Left ventricle myocardium superior (tissue), 1 donor: ENCODE data around the gene GLS. TPM values are rescaled to one million over a fixed set of nuclear protein-coding genes. Genes with fewer than 3 reads are reported as not detected.
A peak's percentile ranks its signal among the peaks of the same experiment; 100 is the strongest.
"Not testable (repeated sequence)": the region's sequence is repeated elsewhere in the genome, so short reads cannot be mapped to it uniquely, and the experiment has no call there.

Experiments used
- ATAC-seq: fragments of 200-7000 bp; cut with Tn5 transposase; one replicate; pipeline ENCODE4 v1.9.1; 2020; ENCODE audit warnings: mild to moderate bottlenecking, moderate library complexity
- DNase-seq: peaks from one replicate; pipeline ENCODE4 v3.0.0-alpha.2; 2020
- intact Hi-C: fragments of 100-400 bp; cut with micrococcal nuclease; formaldehyde crosslinking; loops from one replicate; pipeline ENCODE4 v1.11.0; 2022
- total RNA-seq: library from RNA; stranded (reverse); fragmentation: NEBNext Ultra II Directional; extraction: Animal tissue kit (Norgen Biotek cat#: 25700); gene quantifications from one replicate; pipeline ENCODE4 v1.2.1, GENCODE V29; 2021
- donor health status: DM: no; HTN: yes; CAD: no; lungs with severe emphysema.

Gene GLS
- total RNA-seq, 1 donor from 2014 or later = 52.2 TPM

GRCh38 chr2:190879474-190880377, 895 bp upstream of the GLS start:
- peak; percentile 40 for ATAC-seq
- intact Hi-C loops = no loop called here
- DNase-seq = peak; percentile 36

DNA sequence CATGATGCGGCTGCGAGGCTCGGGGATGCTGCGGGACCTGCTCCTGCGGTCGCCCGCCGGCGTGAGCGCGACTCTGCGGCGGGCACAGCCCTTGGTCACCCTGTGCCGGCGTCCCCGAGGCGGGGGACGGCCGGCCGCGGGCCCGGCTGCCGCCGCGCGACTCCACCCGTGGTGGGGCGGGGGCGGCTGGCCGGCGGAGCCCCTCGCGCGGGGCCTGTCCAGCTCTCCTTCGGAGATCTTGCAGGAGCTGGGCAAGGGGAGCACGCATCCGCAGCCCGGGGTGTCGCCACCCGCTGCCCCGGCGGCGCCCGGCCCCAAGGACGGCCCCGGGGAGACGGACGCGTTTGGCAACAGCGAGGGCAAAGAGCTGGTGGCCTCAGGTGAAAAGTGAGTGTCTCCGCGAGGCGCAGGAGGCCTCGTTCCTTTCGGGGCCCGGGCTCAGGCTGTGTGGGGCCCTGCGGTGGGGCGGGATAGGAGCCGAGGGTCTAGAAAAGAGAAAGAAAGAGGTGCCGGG, 520 bp downstream of the GLS start:
- DNase-seq (no peak), ATAC-seq (peak; percentile 7)
- intact Hi-C loops = no loop called here

DNA sequence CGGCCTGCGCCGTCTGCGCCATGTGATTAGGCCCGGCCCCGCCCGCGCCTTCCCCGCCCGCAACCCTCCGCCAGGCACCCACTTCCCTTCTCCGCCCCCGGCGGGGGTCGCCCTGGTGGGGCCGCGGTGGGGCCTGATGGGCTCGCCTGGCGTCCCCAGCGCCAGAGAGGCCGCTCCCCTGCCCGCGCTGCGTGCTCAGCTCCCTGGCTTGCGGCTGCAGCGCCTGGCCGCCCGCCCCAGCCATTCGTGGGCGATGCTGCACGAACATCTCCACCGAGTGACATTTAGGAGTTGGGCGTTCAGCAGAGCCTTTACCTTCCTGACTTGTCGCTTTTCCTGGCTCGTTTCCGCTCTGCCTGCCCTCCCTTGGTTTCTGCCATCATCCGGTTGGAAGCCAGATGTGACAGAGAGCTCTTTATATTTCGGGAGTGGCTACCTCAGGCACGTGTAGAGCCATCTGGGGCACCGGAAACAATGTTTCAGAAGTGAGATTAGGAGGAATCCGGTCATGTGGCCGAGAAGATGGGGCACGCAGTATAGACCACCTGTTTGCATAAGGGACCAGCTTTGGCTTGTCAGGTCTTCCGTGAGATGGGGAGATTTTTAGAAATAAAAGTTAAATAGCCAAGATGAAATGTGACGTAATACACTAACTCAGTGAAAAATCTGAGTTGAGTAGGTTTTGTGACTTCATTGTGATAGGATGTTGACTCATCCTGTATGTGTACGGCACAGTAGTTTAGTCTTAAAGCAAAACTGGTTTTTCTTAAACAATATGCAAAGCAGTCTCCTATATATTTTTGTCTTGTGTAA, 1.2 kb downstream of the GLS start:
- DNase-seq = peak; percentile 77
- peak; percentile 35 for ATAC-seq
- intact Hi-C loops = no loop called here

GRCh38 chr2:190882411-190882766, 1.8 kb downstream of the GLS start:
- ATAC-seq (no peak), DNase-seq (no peak)
- intact Hi-C loops = no loop called here

- DNase-seq (no peak), ATAC-seq (no peak)
- intact Hi-C loops = no loop called here
Observed at GRCh38 chr2:190882856-190883582, 2.4 kb downstream of the GLS start.

DNA sequence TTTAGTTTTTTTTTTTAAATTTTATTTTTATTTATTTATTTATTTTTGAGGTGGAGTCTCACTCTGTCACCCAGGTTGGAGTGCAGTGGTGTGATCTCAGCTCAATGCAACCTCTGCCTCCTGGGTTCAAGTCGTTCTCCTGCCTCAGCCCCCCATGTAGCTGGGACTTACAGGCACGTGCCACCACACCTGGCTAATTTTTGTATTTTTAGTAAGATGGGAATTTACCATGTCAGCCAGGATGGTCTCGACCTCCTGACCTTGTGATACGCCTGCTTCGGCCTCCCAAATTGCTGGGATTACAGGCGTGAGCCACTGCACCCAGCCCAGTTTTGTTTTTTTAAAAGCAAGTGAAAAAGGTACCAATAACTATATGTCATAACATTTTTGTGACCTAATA, 5.2 kb downstream of the GLS start:
- intact Hi-C loops, DNase-seq, ATAC-seq: not testable (repeated sequence)

DNA sequence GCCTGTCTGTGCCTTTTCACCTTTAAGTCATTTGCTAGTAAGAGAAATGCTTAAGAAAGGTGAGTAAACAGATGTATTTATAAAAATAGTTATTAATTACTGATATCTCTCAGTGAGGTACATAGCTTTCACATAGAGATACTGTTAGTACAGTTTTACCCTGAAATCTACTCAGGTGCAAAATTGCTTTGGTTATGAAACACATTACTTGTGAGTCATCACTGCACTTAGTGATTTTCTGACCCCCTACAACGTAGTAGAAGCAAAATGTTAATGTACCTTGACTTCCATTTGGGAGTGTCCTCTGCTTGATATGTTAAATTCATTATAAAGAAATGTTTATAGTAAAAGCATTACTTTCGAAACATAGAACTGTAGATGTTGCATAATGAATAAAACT, 6.5 kb downstream of the GLS start:
- DNase-seq = no peak
- ATAC-seq = no peak
- intact Hi-C loops = no loop called here

DNA sequence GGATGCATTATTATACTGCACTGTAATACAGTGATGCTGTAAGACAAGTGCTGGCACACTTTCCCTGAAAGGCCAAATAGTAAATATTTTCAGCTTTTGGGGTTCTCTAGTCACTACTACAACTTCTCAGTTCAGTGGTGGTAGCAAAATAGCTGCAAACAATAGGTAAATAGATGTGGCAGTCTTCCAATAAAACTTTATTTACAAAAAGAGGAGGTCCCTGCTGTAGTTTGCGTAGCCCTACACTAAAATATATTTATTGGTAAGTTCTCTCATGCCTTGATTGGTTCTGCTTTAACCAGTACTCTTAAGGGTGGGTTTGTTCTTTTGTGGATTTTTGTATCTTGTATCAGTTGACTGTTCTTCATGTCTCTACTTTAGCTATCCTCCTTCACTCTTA, 7.8 kb downstream of the GLS start:
- no peak for ATAC-seq
- intact Hi-C loops = no loop called here
- no peak for DNase-seq

DNA sequence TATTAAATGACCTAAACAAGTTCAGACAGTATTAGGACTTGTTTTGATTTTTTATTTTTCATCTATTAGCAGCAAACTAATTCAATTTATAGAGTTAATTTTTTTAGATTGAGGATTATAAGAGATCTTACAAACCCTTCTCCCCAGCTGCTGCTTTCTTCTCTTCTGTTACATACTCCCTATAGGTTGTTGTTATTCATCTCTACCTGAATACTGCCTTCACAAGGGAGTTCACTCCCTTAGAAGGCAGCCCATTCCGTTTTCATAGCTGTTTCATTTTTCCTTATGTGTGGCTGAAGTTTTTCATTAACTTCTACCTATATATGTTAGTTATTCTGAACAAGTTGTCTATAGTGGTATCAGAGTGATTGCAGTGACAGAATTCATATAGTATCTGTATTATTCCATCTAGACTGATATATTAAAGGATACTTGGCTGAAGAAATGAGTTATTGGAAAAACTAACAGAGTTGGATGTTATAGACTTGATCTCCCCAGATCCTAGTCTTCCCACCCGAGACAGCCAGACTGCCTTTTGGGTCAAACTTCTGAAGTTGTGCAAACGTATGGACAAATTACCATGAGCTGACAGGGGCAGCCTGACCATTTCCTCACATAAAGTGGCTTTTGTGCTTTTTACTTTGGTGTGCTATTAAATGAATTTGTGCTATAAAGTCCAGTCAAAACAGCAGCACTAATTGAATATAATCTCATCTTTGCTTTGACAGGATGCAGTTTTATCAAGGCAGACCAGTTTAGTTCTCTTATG, 8.7 kb downstream of the GLS start:
- no peak for ATAC-seq
- intact Hi-C loops = no loop called here

GRCh38 chr2:190891372-190891771, 10.8 kb downstream of the GLS start:
- intact Hi-C loops = no loop called here
- DNase-seq (no peak), ATAC-seq (peak; percentile 19)

More for the DNA sequence above, 8.7 kb downstream of the GLS start:
- no peak for DNase-seq

DNA sequence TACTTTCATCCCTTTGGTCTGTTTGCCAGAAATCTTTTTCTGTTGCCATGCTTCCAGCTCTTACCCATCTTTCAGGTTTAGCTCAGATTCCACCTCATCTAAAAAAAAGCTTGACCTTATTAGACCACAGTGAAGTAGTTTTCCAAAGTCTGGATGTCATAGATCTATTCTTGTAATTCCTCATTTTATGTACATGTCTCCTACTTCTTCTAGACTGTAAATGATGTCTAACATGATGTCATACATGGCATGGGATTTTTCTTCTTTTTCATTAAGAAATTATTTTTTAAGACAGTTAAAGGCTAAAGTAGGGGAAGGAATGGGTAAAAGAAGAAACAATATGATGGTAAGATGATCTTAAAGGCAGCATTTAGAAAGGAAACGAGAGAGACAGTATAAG, 11.3 kb downstream of the GLS start:
- no peak for DNase-seq
- intact Hi-C loops = no loop called here
- no peak for ATAC-seq

DNA sequence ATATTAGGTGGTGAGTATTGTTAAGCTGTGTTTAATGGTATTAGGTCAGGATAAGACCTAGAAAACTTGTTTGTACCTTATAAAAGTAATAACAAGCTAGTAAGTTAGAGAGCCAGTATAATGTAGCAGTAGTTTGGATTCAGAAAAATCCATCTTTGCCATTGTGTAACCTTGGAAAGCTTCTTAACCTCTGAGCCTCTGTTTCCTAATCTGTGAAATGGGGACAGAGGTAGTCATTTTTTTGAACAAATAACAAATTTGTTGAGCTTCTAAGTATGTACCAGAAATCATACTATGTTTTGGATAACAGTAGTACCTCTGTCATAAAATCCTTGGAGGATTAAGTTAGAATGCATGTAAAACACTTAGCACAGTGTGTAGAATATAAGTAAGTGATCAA, 12.5 kb downstream of the GLS start:
- intact Hi-C loops = no loop called here
- no peak for ATAC-seq
- DNase-seq = no peak

DNA sequence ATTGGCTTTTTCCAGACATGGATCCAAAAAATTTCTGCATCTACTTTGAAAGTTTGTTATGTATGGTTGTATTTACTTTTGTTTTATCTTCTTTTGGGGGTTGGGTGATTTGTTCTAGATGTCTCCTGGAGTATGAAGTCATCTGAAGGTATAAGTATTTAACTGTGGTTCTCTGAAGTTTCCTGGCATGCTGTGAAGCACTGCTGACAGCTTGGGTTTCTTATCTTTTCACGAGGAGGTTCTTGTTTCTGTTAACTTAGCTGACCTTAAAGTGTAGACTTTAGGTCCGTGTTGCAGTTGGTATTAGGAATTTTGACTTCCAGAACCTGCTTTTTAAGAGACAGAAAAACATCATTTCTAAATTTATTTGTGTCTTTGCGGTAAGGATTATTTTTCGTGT, 15.9 kb downstream of the GLS start:
- intact Hi-C loops = no loop called here
- ATAC-seq = peak; percentile 78
- no peak for DNase-seq

DNA sequence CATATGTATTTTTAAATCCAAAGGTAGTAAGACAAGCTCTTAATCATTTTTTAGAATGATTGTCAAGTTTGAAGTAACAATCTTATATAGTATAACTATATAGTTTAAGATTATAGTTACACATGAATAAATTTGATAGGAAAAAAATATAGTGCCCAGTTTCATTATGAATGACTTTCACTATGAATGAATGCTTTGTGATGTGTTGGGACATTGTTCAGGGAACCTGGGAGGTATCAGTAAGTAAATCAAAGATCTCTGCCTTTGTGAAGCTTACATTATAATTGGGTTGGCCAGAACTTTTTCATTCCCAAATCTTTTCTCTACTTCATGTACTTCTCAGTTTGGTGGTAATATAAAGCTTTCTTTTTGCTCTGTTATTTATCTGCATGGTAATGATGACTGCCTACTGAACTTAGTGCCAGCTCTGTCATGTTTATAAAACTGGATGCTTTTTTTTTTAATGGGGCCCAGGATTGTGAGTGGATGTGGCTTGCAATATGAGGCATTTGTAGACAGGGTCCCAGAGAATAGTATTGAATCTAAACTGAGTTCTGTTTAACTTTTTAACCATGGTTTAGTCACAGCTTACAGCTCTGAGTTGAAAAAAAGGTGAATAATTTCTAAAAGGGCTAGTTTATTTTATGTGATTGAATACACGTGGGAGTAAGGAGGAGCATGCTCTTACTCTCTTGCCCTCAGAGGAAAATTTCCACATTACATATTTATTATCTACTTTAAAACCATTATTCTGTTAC, 23.3 kb downstream of the GLS start:
- ATAC-seq = no peak
- intact Hi-C loops = no loop called here
- DNase-seq = no peak

- intact Hi-C loops = no loop called here
- ATAC-seq = no peak
- DNase-seq = no peak
Observed at GRCh38 chr2:190904640-190905261, 24.1 kb downstream of the GLS start.

DNA sequence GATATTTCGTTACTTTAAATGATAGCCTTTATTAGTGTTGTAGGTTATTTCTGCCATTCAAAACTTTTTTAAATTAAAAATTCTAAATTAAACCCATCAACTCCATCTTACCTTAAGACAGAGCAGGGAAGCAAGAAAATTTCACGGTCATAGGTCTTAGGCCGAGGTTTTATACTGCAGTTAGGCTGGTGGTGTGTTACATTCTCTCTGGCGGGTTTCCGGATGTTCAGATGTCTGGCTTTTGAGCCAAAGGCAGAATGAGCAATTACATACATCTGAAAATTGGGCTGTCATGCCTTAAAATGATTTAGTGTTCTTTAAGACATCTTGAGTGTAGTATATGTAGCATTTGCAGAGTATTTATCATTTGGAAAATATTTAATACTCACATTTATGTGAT, 27.9 kb downstream of the GLS start:
- ATAC-seq = no peak
- intact Hi-C loops = no loop called here
- DNase-seq = no peak

- intact Hi-C loops = no loop called here
- no peak for DNase-seq
- no peak for ATAC-seq
Observed at GRCh38 chr2:190909680-190910079, 29.1 kb downstream of the GLS start.
